Neural crest cell (in vitro differentiated cells): ENCODE measurements around the gene PTCHD1. TPM values are rescaled to one million over a fixed set of nuclear protein-coding genes. Genes with fewer than 3 reads are reported as not detected.

Experiments
- DNase-seq: peaks from one replicate; pipeline ENCODE4 v3.0.0; 2021; ENCODE audit warnings: low read depth, mixed read lengths, low spot score
- H3K27ac Mint-ChIP-seq: one replicate; pipeline ENCODE4 v1.8.0; 2021; ENCODE audit warnings: mild to moderate bottlenecking, mixed read lengths; ENCODE audit not compliant: unreplicated experiment
- H3K27me3 Mint-ChIP-seq: 2 replicates; pipeline ENCODE4 v1.8.0; 2021; ENCODE audit warnings: low read depth, mild to moderate bottlenecking, mixed read lengths
- H3K36me3 Mint-ChIP-seq: 2 replicates; pipeline ENCODE4 v1.8.0; 2021; ENCODE audit warnings: low read depth, mild to moderate bottlenecking, mixed read lengths
- H3K4me1 Mint-ChIP-seq: 2 replicates; pipeline ENCODE4 v1.8.0; 2021; ENCODE audit warnings: mixed read lengths
- H3K4me3 Mint-ChIP-seq: one replicate; pipeline ENCODE4 v1.8.0; 2021; ENCODE audit warnings: mild to moderate bottlenecking, mixed read lengths
- H3K9me3 Mint-ChIP-seq: 2 replicates; pipeline ENCODE4 v1.8.0; 2021; ENCODE audit warnings: mixed read lengths
- CTCF ChIP-seq: fragments of 200-600 bp; sonication (generic); conservative IDR thresholded peaks from 2 replicates; pipeline ENCODE4 v1.5.0; 2021; ENCODE audit warnings: antibody characterized with exemption, mild to moderate bottlenecking
- total RNA-seq: library from RNA; stranded (reverse); gene quantifications from 2 replicates; pipeline ENCODE4 v1.2.1, GENCODE V29; 2021

The PTCHD1 gene
- total RNA-seq, 1 donor from 2014 or later, result 0.23 TPM

GRCh38 chrX:23331701-23332100 is 2.9 kb upstream of the PTCHD1 start:
- TF ChIP-seq CTCF, result no peak
- no peak overlapping the region for H3K27ac Mint-ChIP-seq
- H3K4me3 Mint-ChIP-seq, result peak overlapping the region; percentile 90
- peaks cover 12% of the 10 kb centered on the region for H3K4me1 Mint-ChIP-seq
- H3K36me3 Mint-ChIP-seq, result no peaks in the 10 kb centered on the region
- H3K9me3 Mint-ChIP-seq, result no peaks in the 10 kb centered on the region
- no peak for DNase-seq
- H3K27me3 Mint-ChIP-seq, result peaks cover 96% of the 10 kb centered on the region

- DNase-seq, result peak; percentile 7
- Mint-ChIP-seq H3K36me3 (no peaks in the 10 kb centered on the region), H3K4me3 (peak overlapping the region; percentile 90), H3K9me3 (no peaks in the 10 kb centered on the region), H3K27ac (no peak overlapping the region), H3K27me3 (peaks cover 96% of the 10 kb centered on the region), H3K4me1 (peaks cover 12% of the 10 kb centered on the region)
- TF ChIP-seq CTCF, result no peak
Measured at GRCh38 chrX:23332101-23332887, 2.4 kb upstream of the PTCHD1 start.

- Mint-ChIP-seq H3K9me3 (no peaks in the 10 kb centered on the region), H3K36me3 (no peaks in the 10 kb centered on the region), H3K27me3 (peaks cover 96% of the 10 kb centered on the region), H3K27ac (no peak overlapping the region), H3K4me3 (peak overlapping the region; percentile 90), H3K4me1 (peaks cover 12% of the 10 kb centered on the region)
- TF ChIP-seq CTCF, result no peak
- DNase-seq, result peak; percentile 8
Measured at GRCh38 chrX:23332888-23333821, 1.5 kb upstream of the PTCHD1 start.

GRCh38 chrX:23333842-23334520 is 668 bp upstream of the PTCHD1 start:
- no peak overlapping the region for H3K27ac Mint-ChIP-seq
- peaks cover 12% of the 10 kb centered on the region for H3K4me1 Mint-ChIP-seq
- H3K27me3 Mint-ChIP-seq, result peaks cover 96% of the 10 kb centered on the region
- no peak for TF ChIP-seq CTCF
- no peak for DNase-seq
- H3K9me3 Mint-ChIP-seq, result no peaks in the 10 kb centered on the region
- H3K36me3 Mint-ChIP-seq, result no peaks in the 10 kb centered on the region
- H3K4me3 Mint-ChIP-seq, result peak overlapping the region; percentile 87

- Mint-ChIP-seq H3K4me1 (peaks cover 12% of the 10 kb centered on the region), H3K9me3 (no peaks in the 10 kb centered on the region), H3K27me3 (peaks cover 96% of the 10 kb centered on the region), H3K36me3 (no peaks in the 10 kb centered on the region), H3K4me3 (no peak overlapping the region), H3K27ac (no peak overlapping the region)
- no peak for TF ChIP-seq CTCF
- DNase-seq, result no peak
Measured at GRCh38 chrX:23334521-23334847, 165 bp upstream of the PTCHD1 start.
